HT1080 (cell line): ENCODE measurements around the gene FSIP1. TPM values are rescaled to one million over a fixed set of nuclear protein-coding genes. Genes with fewer than 3 reads are reported as not detected.

Source experiments
- DNase-seq: peaks from one replicate; pipeline ENCODE4 v3.0.0-alpha.2; 2015; ENCODE audit warnings: low read depth
- total RNA-seq: library from RNA; depleted of rRNA; stranded (reverse); fragments of >200 nt; shearing (Covaris generic); gene quantifications from 2 replicates; pipeline ENCODE4 v1.2.3, GENCODE V29; 2014

FSIP1 gene
- total RNA-seq, 1 experiment from 2014 or later = 0.93 TPM

- DNase-seq = no peak
Observed at GRCh38 chr15:39792844-39793335, 10.2 kb upstream of the FSIP1 start.

- DNase-seq = no peak
Observed at GRCh38 chr15:39792025-39792843, 9.6 kb upstream of the FSIP1 start.

GRCh38 chr15:39789736-39790135 lies 7.1 kb upstream of the FSIP1 start:
- DNase-seq = no peak

GRCh38 chr15:39788800-39789565 lies 6.3 kb upstream of the FSIP1 start:
- DNase-seq = no peak

- DNase-seq = no peak
Observed at GRCh38 chr15:39788108-39788507, 5.5 kb upstream of the FSIP1 start.

GRCh38 chr15:39787479-39787878 lies 4.8 kb upstream of the FSIP1 start:
- no peak for DNase-seq

GRCh38 chr15:39786447-39787056 lies 3.9 kb upstream of the FSIP1 start:
- DNase-seq = peak; percentile 70

GRCh38 chr15:39785841-39786240 lies 3.2 kb upstream of the FSIP1 start:
- no peak for DNase-seq

GRCh38 chr15:39785139-39785538 lies 2.5 kb upstream of the FSIP1 start:
- DNase-seq = no peak

GRCh38 chr15:39784638-39785037 lies 2.0 kb upstream of the FSIP1 start:
- no peak for DNase-seq

- DNase-seq = no peak
Observed at GRCh38 chr15:39784125-39784524, 1.5 kb upstream of the FSIP1 start.

GRCh38 chr15:39783244-39783820 lies 691 bp upstream of the FSIP1 start:
- no peak for DNase-seq

- DNase-seq = no peak
Observed at GRCh38 chr15:39781967-39782302, 706 bp downstream of the FSIP1 start.

- no peak for DNase-seq
Observed at GRCh38 chr15:39781147-39781966, 1.3 kb downstream of the FSIP1 start.

- no peak for DNase-seq
Observed at GRCh38 chr15:39778021-39778420, 4.6 kb downstream of the FSIP1 start.

GRCh38 chr15:39777496-39777895 lies 5.1 kb downstream of the FSIP1 start:
- no peak for DNase-seq

GRCh38 chr15:39776068-39776467 lies 6.6 kb downstream of the FSIP1 start:
- DNase-seq = no peak

GRCh38 chr15:39774688-39775267 lies 7.9 kb downstream of the FSIP1 start:
- DNase-seq = no peak

- peak; percentile 38 for DNase-seq
Observed at GRCh38 chr15:39770748-39771689, 11.6 kb downstream of the FSIP1 start.
